BLaER1 treated with 17β-estradiol and CSF1 and Interleukin-3, amounts not matched to agents 10 nM and 100 nM (cell line): ENCODE measurements around the gene FAM193A.
"Not testable (repeated sequence)": the region's sequence is repeated elsewhere in the genome, so short reads cannot be mapped to it uniquely, and the experiment has no call there.

ENCODE experiments used
- H3K27ac ChIP-seq, 11 experiments: shearing (Covaris generic); formaldehyde crosslinking; 2 replicates each; pipeline ENCODE4 v1.8.1; 2022
- H3K27me3 ChIP-seq, 11 experiments: shearing (Covaris generic); formaldehyde crosslinking; 2 replicates each; pipeline ENCODE4 v1.8.1; 2022
- H3K36me3 ChIP-seq, 11 experiments: shearing (Covaris generic); formaldehyde crosslinking; 2 replicates each; pipeline ENCODE4 v1.8.1; 2022
- H3K4me1 ChIP-seq, 10 experiments: shearing (Covaris generic); formaldehyde crosslinking; 2 replicates each; pipeline ENCODE4 v1.8.1; 2022
- H3K4me2 ChIP-seq, 11 experiments: shearing (Covaris generic); formaldehyde crosslinking; 2 replicates each; pipeline ENCODE4 v1.8.1; 2022
- H3K4me3 ChIP-seq, 10 experiments: shearing (Covaris generic); formaldehyde crosslinking; 2 replicates each; pipeline ENCODE4 v1.8.1; 2022
- H3K9ac ChIP-seq, 11 experiments: shearing (Covaris generic); formaldehyde crosslinking; 2 replicates each; pipeline ENCODE4 v1.8.1; 2022
- H3K9me3 ChIP-seq, 11 experiments: shearing (Covaris generic); formaldehyde crosslinking; replicated peaks in 1 of 11; 2 replicates each; pipeline ENCODE4 v1.8.1; 2022
- H4K20me1 ChIP-seq, 11 experiments: shearing (Covaris generic); formaldehyde crosslinking; 2 replicates each; pipeline ENCODE4 v1.8.1; 2022
- Cebpa-rat ChIP-seq, 11 experiments: shearing (Covaris generic); IDR thresholded peaks; 2 replicates each; pipeline ENCODE4 v1.8.1; 2022

The FAM193A gene

DNA sequence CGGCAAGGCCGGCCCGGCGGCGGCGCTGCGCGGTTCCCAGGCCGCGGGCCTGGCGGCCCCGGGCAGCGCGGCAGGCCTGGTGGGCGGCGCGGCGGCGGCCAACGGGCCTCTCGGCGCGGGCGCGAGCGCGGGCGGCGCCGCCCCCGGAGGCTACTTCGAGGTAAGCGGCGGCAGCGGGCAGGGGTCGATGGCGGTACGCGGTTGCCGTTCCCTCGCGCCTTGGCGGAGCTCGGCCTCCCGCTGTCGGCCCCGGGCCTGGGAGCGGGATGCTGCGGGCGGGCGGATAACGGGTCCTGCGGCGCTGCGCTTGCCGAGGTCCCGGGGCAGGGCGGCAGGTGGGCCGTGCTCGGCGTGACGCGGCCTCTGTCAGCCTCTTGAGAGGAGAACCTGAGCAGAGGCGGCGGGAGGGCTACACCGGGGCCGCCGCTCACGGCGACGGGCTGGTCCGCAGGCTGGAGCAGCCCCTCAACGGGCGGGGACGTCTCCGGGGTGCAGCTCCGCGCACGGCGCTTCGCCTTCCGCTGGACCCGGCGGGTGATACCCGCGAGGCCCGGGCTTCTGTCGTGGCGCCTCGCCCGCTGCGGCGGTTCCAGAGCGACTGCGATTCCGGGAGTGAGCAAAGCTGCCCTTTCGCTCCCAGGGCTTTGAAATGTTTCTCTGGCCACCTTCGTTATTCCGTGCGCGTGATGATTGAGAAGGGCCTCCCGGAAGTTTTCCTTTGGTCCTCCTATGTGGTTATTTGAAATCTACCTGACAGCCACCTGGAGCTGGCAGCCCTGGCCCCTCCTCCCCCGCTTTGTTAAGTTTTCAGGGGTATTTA, 774 bp downstream of the FAM193A start:
- peak overlapping the region; percentile 89 to 100 (median 98) for H3K4me3 ChIP-seq
- H4K20me1 ChIP-seq: peaks cover 48 to 53% (median 52%) of the 10 kb centered on the region in 11 experiments
- H3K27ac ChIP-seq: peak overlapping the region; percentile 82 to 96 (median 93)
- no peak for TF ChIP-seq Cebpa-rat (IDR thresholded peaks at IDR 0.05)
- no peaks in the 10 kb centered on the region for H3K27me3 ChIP-seq
- peak overlapping the region; percentile 85 to 98 (median 90) for H3K4me2 ChIP-seq
- peaks cover 19 to 33% (median 28%) of the 10 kb centered on the region in 10 experiments for H3K4me1 ChIP-seq
- H3K9ac ChIP-seq: peak overlapping the region; percentile 92 to 99 (median 96)
- no peaks in the 10 kb centered on the region for H3K9me3 ChIP-seq
- H3K36me3 ChIP-seq: peaks cover 4 to 32% (median 22%) of the 10 kb centered on the region in 11 experiments; a peak in 18 of 22 replicates

GRCh38 chr4:2543580-2544191, 7.2 kb downstream of the FAM193A start:
- peaks cover 8 to 16% (median 10%) of the 10 kb centered on the region in 10 experiments; a peak in 15 of 20 replicates for H3K4me1 ChIP-seq

GRCh38 chr4:2545321-2546013, 9.0 kb downstream of the FAM193A start:
- H3K9me3 ChIP-seq: peaks cover 0 to 27% (median 0%) of the 10 kb centered on the region in 11 experiments; a peak in 7 of 22 replicates
- H3K9ac ChIP-seq: no peak overlapping the region
- no peak overlapping the region for H3K27ac ChIP-seq
- H3K4me3 ChIP-seq: no peak overlapping the region
- peaks cover 0 to 10% (median 0%) of the 10 kb centered on the region in 10 experiments; a peak in 4 of 20 replicates for H3K4me1 ChIP-seq
- H3K4me2 ChIP-seq: no peak overlapping the region
- peaks cover 93 to 100% (median 100%) of the 10 kb centered on the region in 11 experiments for H4K20me1 ChIP-seq
- peaks cover 17 to 63% (median 38%) of the 10 kb centered on the region in 11 experiments; a peak in 21 of 22 replicates for H3K36me3 ChIP-seq
- no peak for TF ChIP-seq Cebpa-rat (IDR thresholded peaks at IDR 0.05)
- no peaks in the 10 kb centered on the region for H3K27me3 ChIP-seq

More at GRCh38 chr4:2543580-2544191, 7.2 kb downstream of the FAM193A start:
- not testable (repeated sequence) for H3K4me2 ChIP-seq, H3K27me3 ChIP-seq, H3K4me3 ChIP-seq, H3K9ac ChIP-seq, H3K27ac ChIP-seq
- H3K9me3 ChIP-seq: peaks cover 0 to 22% (median 0%) of the 10 kb centered on the region in 11 experiments; a peak in 6 of 22 replicates
- peaks cover 97 to 100% (median 100%) of the 10 kb centered on the region in 11 experiments for H4K20me1 ChIP-seq
- H3K36me3 ChIP-seq: peaks cover 17 to 81% (median 53%) of the 10 kb centered on the region in 11 experiments; a peak in 21 of 22 replicates

- TF ChIP-seq Cebpa-rat (IDR thresholded peaks at IDR 0.05): no peak
- Histone ChIP-seq H4K20me1 (peaks cover 95 to 100% (median 100%) of the 10 kb centered on the region in 11 experiments), H3K36me3 (peaks cover 17 to 60% (median 38%) of the 10 kb centered on the region in 11 experiments; a peak in 21 of 22 replicates)
Measured at GRCh38 chr4:2546286-2546823, 9.9 kb downstream of the FAM193A start.

DNA sequence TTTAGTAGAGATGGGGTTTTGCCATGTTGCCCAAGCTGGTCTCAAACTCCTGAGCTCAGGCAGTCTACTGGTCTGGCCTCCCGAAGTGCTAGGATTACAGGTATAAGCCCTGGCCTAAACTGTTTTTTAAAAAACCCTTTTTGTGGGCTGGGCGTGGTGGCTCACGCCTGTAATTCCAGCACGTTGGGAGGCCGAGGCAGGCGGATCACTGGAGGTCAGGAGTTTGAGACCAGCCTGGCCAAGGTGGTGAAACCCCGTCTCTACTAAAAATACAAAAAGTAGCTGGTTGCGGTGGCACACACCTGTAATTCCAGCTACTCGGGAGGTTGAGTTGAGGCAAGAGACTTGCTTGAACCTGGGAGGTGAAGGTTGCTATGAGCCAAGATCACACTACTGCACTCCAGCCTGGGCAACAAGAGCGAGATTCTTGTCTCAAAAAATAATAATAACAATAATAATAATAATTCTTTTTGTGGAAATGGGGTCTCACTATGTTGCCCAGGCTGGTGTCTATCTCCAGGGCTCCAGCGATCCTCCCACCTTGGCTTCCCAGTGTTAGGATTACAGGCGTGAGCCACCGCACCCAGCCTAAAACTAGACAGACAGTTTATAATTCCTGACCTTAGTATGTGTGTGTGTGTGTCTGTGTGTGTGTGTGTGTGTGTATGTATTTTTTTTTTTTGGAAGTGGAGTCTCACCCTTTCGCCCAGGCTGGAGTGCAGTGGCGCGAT, 10.7 kb downstream of the FAM193A start:
- H3K9ac ChIP-seq, H3K4me1 ChIP-seq, H3K27ac ChIP-seq, H3K27me3 ChIP-seq, H3K4me3 ChIP-seq: not testable (repeated sequence)
- H3K4me2 ChIP-seq: peak overlapping the region in 1 of 11 experiments; percentile 5; a peak in 1 of 22 replicates
- H3K9me3 ChIP-seq: peaks cover 0 to 27% (median 0%) of the 10 kb centered on the region in 11 experiments; a peak in 7 of 22 replicates
- H3K36me3 ChIP-seq: peaks cover 14 to 53% (median 34%) of the 10 kb centered on the region in 11 experiments; a peak in 21 of 22 replicates
- peaks cover 94 to 100% (median 99%) of the 10 kb centered on the region in 11 experiments for H4K20me1 ChIP-seq

More at GRCh38 chr4:2546286-2546823, 9.9 kb downstream of the FAM193A start:
- H3K4me2 ChIP-seq: no peak overlapping the region
- H3K4me3 ChIP-seq: no peak overlapping the region
- no peak overlapping the region for H3K27ac ChIP-seq
- H3K27me3 ChIP-seq: no peaks in the 10 kb centered on the region
- H3K9ac ChIP-seq: no peak overlapping the region
- peaks cover 0 to 27% (median 0%) of the 10 kb centered on the region in 11 experiments; a peak in 7 of 22 replicates for H3K9me3 ChIP-seq
- peaks cover 0 to 10% (median 0%) of the 10 kb centered on the region in 10 experiments; a peak in 4 of 20 replicates for H3K4me1 ChIP-seq

DNA sequence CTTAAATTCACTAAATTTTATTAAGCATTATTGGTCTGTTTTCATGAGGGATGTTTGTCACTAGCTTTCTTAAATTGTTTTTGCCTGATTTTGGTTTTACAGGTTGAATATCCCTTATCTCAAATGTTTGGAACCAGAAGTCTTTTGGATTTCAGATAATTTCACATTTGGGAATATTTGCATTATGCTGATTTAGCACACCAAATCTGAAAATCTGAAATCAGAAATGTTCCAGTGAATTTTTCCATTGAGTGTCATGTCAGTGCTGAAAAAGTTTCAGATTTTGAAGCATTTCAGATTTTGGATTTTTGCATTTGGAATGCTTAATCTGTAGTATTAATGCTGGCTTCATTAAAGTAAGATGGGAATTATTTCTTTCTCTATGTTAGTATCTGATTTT, 14.7 kb downstream of the FAM193A start:
- H3K27ac ChIP-seq: no peak overlapping the region
- H4K20me1 ChIP-seq: peaks cover 95 to 100% (median 99%) of the 10 kb centered on the region in 11 experiments
- peaks cover 0 to 19% (median 8%) of the 10 kb centered on the region in 11 experiments; a peak in 6 of 22 replicates for H3K36me3 ChIP-seq
- H3K27me3 ChIP-seq: no peaks in the 10 kb centered on the region
- H3K9ac ChIP-seq: no peak overlapping the region
- H3K9me3 ChIP-seq: peaks cover 0 to 8% (median 0%) of the 10 kb centered on the region in 11 experiments; a peak in 5 of 22 replicates
- no peak for TF ChIP-seq Cebpa-rat (IDR thresholded peaks at IDR 0.05)
- no peak overlapping the region for H3K4me3 ChIP-seq
- H3K4me2 ChIP-seq: no peak overlapping the region
- peaks cover 0 to 20% (median 5%) of the 10 kb centered on the region in 10 experiments; a peak in 8 of 20 replicates for H3K4me1 ChIP-seq

- H3K9ac ChIP-seq: no peak overlapping the region
- no peak overlapping the region for H3K27ac ChIP-seq
- peaks cover 0 to 20% (median 2%) of the 10 kb centered on the region in 10 experiments; a peak in 7 of 20 replicates for H3K4me1 ChIP-seq
- no peak for TF ChIP-seq Cebpa-rat (IDR thresholded peaks at IDR 0.05)
- no peak overlapping the region for H3K4me3 ChIP-seq
- H4K20me1 ChIP-seq: peaks cover 95 to 100% (median 99%) of the 10 kb centered on the region in 11 experiments
- H3K9me3 ChIP-seq: peaks cover 0 to 4% (median 0%) of the 10 kb centered on the region in 11 experiments; a peak in 2 of 22 replicates
- H3K27me3 ChIP-seq: no peaks in the 10 kb centered on the region
- no peak overlapping the region; a peak in 1 of 22 replicates for H3K4me2 ChIP-seq
- H3K36me3 ChIP-seq: peaks cover 0 to 13% (median under 1%) of the 10 kb centered on the region in 11 experiments; a peak in 1 of 22 replicates
Measured at GRCh38 chr4:2552806-2553205, 16.4 kb downstream of the FAM193A start.

DNA sequence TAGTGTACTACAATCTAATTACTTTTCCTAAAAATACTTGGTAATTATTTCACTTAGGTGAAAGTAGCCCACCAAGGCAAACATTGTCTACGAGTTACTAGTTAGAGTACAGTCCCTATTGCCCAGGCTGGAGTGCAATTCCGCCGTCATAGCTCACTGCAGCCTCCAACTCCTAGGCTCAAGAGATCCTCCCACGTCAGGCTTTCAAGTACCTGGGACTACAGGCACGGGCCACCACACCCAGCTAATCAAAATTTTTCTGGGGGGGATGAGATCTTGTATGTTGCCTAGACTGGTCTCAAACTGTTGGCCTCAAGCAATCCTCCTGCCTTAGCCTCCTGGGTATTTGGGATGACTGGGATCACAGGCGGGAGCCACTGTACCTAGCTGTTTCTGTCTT, 21.9 kb downstream of the FAM193A start:
- Histone ChIP-seq H3K27ac (no peak overlapping the region), H3K4me3 (no peak overlapping the region), H3K9ac (no peak overlapping the region), H3K4me2 (no peak overlapping the region), H3K4me1 (peaks cover 0 to 27% (median 6%) of the 10 kb centered on the region in 10 experiments; a peak in 7 of 20 replicates), H3K36me3 (peaks cover 26 to 57% (median 49%) of the 10 kb centered on the region in 11 experiments), H4K20me1 (peaks cover 98 to 100% (median 100%) of the 10 kb centered on the region in 11 experiments), H3K9me3 (no peaks in the 10 kb centered on the region), H3K27me3 (no peaks in the 10 kb centered on the region)
- no peak for TF ChIP-seq Cebpa-rat (IDR thresholded peaks at IDR 0.05)
